GM21447 (cell line): ENCODE results near the gene APOA5.
"Not testable (repeated sequence)": the region's sequence is repeated elsewhere in the genome, so short reads cannot be mapped to it uniquely, and the experiment has no call there.

ENCODE experiments used
- ATAC-seq: cut with Tn5 transposase; IDR thresholded peaks from one replicate; pipeline ENCODE4 v1.9.1; 2021; ENCODE audit not compliant: unreplicated experiment

The APOA5 gene

DNA sequence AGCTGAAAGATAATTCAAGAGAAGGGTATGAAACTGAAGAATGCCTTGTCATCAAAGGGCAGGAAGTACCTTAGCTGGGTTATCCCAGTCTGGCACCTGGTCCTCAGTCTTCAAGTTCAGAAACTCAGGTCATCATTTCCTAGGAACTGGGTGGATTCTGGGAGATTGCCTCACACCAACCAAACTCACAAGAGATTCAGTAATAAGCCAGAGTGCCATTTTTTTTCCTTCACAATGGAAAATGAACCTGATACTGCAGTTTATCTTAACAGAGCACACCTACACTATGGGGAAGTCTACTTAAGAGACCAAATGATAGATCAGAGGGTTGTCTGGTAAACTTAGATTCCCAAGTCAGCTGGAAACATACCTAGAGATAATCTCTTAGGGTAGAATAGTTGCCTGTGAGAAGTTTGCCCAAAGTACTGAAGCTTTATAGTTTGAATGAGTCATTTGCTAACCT, 15.1 kb downstream of the APOA5 start:
- ATAC-seq: no peak

DNA sequence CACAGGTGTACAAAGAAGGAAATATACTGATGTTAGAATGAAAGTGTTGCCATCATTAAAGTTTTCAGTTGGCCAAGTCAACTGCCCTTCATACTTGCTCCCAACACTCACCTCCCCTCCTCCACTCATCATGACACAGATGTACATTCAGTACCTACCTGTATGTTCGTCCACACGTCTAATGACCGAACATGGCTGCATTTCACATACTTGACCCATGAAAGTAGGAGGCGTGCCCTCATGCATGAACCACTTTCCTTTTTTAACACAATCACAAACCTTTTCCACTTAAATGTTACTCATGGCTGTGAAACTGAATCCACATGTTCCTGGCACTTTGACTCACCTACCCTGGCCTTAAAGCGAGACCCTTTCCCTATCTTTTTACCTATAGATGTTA, 15.7 kb downstream of the APOA5 start:
- no peak for ATAC-seq

DNA sequence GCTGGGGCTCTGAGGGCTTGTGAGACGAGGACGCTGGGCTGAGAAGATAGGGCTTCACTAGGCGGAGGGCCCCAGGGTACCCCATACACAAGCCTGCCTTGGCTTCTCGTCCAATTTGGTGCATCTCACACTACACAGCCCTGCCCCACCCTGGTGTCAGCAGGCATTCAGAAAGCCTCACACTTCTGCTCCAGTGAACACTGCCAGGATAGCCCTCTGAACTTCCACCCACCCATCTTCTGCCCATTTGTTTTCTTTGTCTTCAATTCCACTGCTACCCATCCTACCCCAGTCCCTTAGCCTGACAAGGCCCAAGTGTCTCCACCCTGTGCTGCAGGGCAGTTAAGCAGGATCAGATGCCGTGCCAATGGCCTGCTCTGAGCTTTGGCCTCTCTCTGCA, 17.0 kb downstream of the APOA5 start:
- ATAC-seq: no peak

DNA sequence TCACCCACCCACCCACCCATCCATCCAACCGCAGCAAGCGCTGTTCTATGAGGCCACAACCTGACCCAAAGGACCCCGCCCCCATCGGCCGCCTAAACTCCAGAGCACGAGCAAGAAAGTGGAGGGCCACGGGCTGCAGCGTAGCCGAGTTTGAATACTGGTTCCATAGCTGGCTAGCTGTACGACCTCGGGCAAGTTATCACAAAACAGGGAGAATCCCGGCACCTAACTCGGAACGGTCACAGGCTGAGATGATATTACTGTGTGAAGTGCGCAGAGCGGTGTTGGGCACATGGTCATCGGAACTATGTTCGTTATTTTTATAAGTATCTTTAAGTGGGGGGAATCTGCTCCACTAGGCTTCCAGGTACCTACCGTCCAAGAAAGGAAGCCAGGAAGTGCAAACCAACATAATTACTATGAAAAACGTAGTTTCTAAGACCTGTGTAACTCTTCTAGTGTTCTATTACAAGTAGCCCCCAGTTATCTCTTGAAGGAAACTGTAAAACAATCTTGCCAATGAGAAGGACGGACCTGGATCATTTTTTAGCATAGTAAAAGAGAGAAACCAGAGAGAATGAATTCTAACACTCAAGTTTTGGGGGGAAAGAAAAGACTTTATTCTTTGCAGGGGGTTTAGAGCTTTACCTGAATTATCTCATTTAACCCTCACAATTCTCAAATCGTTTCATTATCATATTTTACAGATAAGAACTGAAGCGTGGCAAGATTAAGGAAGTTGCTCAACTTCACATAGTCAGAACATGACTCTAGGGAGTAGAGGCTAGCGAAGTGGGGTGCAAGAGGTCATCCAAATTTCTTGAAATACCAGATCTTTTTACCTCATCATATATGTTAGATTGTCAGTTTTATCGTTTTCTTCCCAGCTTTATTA, 18.2 kb downstream of the APOA5 start:
- peak; percentile 40 for ATAC-seq

DNA sequence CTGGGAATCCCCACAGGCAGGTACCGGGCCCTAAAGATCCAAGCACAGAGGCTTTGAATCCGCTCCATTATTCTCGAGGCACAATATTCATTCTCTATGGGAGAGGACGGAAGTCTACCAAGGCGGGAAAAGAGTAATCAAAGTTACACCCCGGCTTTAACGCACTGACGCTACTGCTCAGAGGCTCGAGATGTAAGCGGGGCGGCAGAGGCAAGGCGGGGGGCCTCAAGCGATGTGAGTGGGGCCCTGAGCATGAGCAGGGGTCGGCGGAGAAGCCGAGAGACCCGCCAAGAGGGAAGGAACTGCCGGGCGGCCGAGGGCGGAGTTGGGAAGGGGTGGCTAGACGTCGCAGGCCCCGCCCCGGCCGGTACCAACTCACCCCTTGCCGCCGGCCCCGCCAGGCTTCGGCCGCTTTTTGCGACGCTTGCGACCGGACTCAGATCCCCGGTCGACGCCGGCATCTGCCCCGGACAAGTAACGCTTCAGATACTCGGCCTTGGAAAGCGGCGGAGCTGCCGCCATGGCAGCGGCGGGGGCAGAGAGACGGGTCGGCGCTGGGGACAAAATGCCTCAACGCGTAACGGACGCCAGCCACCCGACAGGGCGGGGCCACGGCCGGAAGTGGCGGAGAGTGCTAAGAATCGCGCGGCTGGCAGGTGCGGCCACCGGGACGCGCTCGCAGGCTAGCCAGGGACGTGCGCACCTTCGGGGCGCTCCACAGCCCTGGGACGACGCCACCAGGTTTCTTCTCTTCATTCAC, 19.1 kb downstream of the APOA5 start, which contains the start of gene BUD13:
Gene BUD13, minus strand, starts transcription at position 545 of the 760 bp plus-strand sequence. Its CDS starts 23 bp downstream, at position 522.
- ATAC-seq: peak; percentile 83

DNA sequence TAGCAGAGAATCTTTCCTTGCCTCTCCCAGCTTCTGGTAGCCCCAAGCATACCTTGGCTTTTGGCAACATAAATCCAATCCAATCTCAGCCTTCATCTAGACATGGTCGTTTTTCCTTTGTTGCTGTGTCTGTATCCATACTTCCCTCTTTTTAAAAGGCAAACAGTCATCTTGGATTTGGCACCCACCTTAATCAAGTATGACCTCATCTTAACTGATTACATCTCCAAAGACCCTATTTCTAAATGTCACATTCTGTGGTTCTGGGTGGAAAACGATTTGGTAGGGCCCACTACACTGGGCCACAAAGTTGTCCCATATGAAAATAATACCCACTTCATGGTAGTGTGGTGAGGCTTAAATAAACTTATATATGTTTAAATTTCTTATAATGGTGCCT, 19.7 kb downstream of the APOA5 start:
- no peak for ATAC-seq

- no peak for ATAC-seq
Measured at GRCh38 chr11:116762132-116762531, 29.5 kb downstream of the APOA5 start.

- ATAC-seq: not testable (repeated sequence)
Measured at GRCh38 chr11:116756044-116756443, 35.6 kb downstream of the APOA5 start.

DNA sequence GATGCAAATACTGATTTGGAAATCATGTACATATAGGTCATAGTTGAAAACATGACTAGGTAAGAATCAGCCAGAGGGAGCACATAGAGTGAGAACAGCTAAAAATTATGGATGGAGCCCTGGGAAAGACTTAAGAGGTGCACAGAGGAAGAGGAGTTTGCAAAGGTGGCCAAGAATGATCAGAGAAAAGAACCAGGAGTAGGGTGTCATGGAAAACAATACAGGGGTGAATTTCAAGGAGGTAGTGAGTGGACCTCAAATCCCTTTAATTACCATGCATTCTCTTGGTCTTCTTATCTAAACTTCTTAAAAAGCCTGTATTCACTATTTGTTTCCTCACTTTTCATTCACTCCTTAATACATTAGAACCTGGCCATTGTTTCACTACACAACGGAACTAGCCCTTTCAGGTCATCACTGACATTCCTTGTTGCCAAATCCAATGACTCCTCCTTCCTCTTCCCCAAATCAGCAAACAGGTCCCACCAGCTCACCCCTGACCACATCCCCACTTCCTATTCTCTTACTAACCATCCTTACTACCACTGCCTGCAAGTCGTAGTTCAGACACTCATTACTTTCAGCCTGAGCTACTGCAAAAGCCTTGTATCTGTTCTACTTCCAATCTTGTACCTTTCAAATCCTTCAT, 41.5 kb downstream of the APOA5 start:
- no peak for ATAC-seq

GRCh38 chr11:116742104-116742503, 49.6 kb downstream of the APOA5 start:
- ATAC-seq: no peak

GRCh38 chr11:116740741-116741140, 50.9 kb downstream of the APOA5 start:
- no peak for ATAC-seq
